GM19023 (cell line): Measurements from ENCODE around the gene SYCE3.

Experiments
- ATAC-seq: cut with Tn5 transposase; IDR thresholded peaks from one replicate; pipeline ENCODE4 v1.9.1; 2021; ENCODE audit warnings: mild to moderate bottlenecking, moderate library complexity; ENCODE audit not compliant: unreplicated experiment

The SYCE3 gene

GRCh38 chr22:50576806-50577696 is 14.3 kb upstream of the SYCE3 start:
- ATAC-seq: no peak

DNA sequence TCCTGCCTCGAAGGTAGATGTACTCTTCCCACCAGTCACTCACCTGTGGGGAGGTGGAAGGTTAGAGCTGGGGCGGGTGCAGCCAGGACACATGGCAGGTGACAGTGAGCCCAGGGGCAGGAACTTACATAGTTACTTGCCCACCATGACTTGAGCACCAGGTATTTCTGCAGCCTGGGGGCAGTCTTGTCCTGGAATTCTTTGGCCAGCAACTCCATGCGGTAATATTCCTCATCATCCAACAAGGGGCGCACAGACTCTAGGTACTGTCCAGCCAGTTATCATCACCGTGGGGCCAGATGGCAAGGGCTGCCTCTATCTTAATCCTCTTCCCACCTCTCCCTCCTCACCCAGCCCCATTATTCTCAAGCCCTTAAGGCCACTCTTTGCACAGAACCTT is 13.4 kb upstream of the SYCE3 start:
- ATAC-seq: no peak

DNA sequence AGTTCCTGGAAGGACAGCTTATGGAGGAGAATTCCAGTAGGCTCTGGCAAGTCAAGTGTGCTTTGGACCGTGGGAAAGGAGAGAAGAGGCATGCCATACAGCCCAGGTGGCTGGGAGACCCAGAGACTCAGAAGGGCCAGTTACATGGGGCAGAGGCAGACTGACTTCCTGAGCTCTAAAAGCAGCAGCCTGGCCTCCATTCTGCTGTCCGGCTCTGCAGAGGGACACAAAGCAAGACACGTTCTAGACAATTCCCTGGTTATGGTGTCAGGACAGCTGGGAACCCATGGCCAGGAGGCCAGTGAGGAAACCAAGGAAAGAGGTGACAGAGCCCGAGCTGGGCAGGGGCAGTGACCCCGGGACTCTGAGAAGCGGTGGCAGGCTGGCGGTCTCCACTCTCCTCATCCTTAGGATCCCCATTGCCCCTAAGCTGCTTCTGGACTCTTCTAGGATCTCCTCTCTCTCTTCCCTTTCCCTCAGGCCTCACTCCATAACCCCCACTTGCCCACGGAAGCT is 12.8 kb upstream of the SYCE3 start:
- no peak for ATAC-seq

DNA sequence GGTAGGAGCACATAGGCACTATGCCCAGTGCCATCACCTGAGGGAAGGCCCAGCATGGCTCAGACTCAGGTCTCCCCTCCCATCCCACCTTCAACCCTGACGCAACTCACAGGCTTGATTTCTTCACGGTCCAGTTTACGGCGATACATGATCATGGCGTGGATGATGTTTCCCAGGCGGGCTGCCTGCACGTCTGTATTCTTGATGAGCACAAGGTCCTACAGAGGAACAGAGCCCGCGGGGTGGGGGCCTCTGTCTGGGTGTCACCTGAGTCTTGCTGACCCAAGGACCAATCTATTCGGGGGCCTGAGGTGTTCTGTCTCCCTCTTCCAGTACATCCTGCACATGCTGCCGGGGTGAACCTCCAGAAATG is 11.7 kb upstream of the SYCE3 start:
- no peak for ATAC-seq

- no peak for ATAC-seq
Measured at GRCh38 chr22:50573491-50574382, 11.0 kb upstream of the SYCE3 start.

DNA sequence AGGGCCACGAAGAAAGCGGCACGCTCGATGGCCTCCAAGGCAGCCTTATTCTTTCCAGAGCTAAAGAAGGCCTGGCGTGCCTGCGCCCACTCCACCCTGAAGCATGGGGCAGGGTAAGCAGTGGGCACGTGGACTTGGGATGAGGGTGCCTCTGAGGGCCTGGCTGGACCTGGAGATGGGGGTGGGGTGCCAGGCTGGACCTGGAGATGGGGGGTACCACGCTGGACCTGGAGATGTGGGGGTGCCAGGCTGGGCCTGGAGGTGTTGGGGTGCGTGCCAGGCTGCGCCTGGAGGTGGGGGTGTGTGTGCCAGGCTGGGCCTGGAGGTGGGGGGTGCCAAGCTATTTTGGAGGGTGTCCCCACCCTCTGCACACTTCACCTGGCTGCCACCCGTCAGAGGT is 10.2 kb upstream of the SYCE3 start:
- ATAC-seq: no peak

- ATAC-seq: no peak
Measured at GRCh38 chr22:50571264-50572175, 8.8 kb upstream of the SYCE3 start.

DNA sequence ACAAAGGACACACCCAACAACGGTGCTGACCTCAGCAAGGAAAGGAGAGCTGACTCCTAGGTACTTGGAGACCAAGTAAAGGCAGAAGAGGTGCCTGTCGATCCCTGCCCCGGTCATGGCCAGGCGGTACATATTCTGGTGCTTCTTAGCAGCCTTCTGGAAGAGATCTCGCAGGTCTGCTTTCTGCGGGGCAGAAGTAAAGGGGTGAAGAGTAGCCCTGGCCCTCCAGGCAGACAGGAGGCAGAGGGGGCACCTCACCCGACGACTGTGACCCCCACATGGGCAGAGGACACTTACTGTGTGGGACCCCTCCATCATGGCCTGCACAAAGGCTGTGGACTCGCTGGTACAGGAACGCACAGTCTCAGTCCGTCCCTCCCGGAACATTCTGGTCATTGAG is 8.1 kb upstream of the SYCE3 start:
- ATAC-seq: no peak

- no peak for ATAC-seq
Measured at GRCh38 chr22:50569896-50570535, 7.3 kb upstream of the SYCE3 start.

DNA sequence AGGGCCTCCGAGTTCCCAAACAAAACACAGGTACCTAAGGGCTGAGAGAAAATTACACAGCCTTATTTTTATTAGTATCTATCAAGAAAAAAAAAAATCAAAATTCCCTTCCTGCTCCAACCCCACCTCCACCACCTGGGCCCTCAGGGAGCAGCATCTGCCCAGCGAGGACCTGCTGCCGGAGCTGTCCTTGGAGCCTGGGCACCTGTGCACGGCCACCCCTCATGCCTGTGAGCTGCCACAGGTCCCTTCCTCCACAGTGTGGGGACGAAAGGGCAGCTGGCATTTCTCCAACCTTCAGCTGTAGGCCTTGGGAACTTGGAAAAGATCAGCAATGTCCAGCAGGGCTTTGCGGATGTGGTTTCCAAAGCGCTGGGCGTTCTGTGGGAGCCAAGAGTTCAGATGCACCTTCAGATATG is 6.3 kb upstream of the SYCE3 start:
- no peak for ATAC-seq

GRCh38 chr22:50568626-50569025 is 5.9 kb upstream of the SYCE3 start:
- ATAC-seq: no peak

- ATAC-seq: no peak
Measured at GRCh38 chr22:50567721-50568252, 5.1 kb upstream of the SYCE3 start.

DNA sequence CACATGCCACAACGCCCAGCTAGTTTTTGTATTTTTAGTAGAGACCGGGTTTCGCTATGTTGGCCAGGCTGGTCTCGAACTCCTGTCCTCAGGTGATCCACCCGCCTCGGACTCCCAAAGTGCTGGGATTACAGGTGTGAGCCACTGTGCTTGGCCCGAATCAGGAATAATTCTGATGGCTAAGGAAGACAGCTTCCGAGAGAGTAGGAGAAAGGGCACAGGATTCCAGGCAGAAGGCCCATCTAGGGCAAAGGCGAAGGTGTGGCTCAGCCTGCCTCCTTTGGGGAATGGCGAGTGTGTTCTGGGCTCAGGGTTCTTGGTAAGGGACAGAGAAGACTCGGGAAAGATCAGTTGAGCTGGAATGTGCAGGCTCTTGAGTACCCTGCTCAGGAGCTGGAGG is 1.6 kb upstream of the SYCE3 start:
- ATAC-seq: no peak

DNA sequence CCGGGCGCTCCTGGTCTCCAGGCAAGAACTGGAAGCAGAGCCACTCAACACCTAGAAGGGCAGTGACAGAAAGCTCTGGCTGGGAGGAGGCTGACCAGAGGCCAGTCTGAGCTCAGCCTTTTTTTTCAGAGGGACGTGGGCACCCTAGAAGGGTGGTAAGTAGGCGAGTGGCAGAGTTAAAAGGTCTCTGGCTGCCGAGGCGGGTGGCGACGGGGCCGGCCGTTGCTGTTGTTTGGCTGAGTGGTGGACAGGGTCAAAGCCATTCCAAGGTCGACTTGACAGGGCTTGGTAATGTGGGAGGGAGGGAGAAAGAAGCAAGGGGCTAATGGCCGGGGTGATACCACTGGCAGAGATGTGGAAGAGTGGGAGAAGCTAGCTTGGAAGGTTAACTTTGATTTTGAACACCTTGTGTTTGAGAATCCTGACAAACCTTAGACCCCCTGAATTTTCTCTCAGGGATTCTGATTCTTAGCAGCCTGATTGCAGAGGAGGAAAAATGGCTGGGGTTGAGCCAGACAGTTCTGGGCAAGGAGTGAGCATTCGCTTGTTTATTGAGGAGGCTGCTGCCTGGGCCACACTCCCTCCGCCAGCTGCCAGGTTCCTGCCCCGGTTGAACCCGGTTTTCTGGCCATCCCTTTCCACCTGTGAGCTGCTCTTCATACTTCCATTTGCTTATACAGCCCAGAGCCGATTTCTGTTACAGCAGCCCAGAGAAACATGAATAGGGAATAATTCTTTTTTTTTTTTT is 868 bp upstream of the SYCE3 start:
- ATAC-seq: no peak

DNA sequence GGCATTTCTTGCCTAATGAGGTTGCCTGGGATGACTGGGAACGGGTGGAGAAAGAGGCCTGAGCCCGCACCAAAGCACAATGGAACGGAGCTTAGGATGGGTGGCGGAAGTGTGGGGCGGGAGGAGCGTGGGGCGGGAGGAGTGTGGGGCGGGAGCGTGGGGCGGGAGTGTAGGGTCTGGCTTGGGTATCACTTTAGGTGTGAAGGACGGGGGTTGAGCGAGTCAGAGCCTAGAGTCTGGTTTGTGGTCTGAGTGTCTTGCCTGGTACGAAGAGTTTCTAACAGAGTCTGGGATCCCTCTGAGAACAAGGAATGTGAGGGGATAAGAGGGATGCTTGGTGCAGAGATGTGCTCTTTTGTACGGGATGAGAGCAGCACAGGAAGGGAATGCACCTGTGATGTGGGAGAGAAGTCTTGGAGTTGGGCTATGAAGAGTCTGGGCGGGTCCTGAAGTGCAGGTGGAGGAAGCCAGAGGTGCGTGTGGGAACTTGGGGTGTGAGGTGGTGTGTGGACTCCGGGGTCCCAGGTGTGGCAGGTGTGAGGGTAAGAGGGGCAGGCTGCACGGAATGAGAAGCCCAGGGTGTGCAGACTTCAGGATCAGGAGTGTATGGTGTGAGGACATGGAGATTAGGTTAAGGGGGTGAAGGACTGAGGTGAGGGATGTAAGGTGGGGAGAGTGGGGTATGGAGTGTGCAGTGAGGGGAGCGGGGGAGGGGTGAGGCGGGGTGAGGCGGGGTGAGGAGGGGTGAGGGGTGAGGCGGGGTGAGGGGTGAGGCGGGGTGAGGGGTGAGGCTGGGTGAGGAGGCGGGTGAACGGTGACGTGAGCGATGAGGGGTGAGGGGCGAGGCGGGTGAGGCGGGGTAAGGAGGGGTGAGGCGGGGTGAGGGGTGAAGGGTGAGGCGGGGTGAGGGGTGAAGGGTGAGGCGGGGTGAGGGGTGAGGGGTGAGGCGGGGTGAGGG is 1.0 kb downstream of the SYCE3 start:
- no peak for ATAC-seq

- no peak for ATAC-seq
Measured at GRCh38 chr22:50560034-50560433, 2.7 kb downstream of the SYCE3 start.

DNA sequence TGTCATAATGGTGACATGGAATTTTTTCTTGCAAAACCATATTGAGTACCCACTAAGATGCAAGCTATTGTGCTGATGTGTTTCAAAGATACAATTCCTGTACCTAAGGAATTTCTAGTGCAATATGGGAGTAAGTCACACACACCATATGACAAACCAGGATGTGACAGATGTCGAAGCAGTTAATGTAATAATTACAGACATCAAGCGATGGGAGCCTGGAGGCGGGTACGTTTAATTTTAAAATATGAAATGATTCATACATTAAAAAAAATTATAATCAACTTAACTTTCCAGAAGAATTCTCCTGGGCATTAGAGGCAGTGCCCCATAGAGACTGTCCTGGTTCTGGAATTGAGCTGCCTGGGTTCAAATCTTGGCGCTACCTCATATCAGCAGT is 6.0 kb downstream of the SYCE3 start:
- no peak for ATAC-seq

GRCh38 chr22:50553310-50553709 is 9.4 kb downstream of the SYCE3 start:
- no peak for ATAC-seq
